ENCODE results near the gene HYCC2. TPM values are rescaled to one million over a fixed set of nuclear protein-coding genes. Genes with fewer than 3 reads are reported as not detected.

Gene HYCC2
- total and polyA plus RNA-seq, 2 donors (not counting 3 experiments of a cell fraction or from before 2014, with no cell fraction given), result 3.0 to 21.2 TPM

- ChIA-PET CTCF (interaction anchor here (0.8 to 1.5 kb wide), 2 partner anchors 8 to 207 kb away, joined by 3 read pairs; no protein-coding TSS in a partner anchor), POLR2A (no interaction called here)
- H4K20me1 ChIP-seq (replicated peaks; ENCODE audit: control insufficient read depth, extremely low read depth, insufficient read depth, low read length), result no peaks in the 10 kb centered on the region
- no peak overlapping the region for H3K4me2 ChIP-seq (ENCODE audit: insufficient read depth, low read length)
- no TSS peak for BruUV-seq (replicated peaks)
- no peak overlapping the region for H3K4me3 ChIP-seq (replicated peaks in 1 of 3; ENCODE audit: insufficient read depth in 1 of 3, low read depth in 1 of 3, low read length in 3 of 3)
- no peaks in the 10 kb centered on the region for H3K4me1 ChIP-seq (ENCODE audit: control insufficient read depth, extremely low read depth, insufficient read depth, low read length)
- no peaks in the 10 kb centered on the region for H3K9me1 ChIP-seq (replicated peaks; ENCODE audit: control insufficient read depth, extremely low read depth, insufficient read depth, low read length)
- H3K9ac ChIP-seq (replicated peaks; ENCODE audit: extremely low read depth, insufficient read depth, low read length), result no peak overlapping the region
- H2AFZ ChIP-seq (ENCODE audit: low read depth, low read length), result no peak overlapping the region
- H3K79me2 ChIP-seq (ENCODE audit: control insufficient read depth, insufficient read depth, low read length), result no peaks in the 10 kb centered on the region
- DNase-seq (ENCODE audit: low read depth, low spot score), result no peak
- TF ChIP-seq FOS (IDR thresholded peaks at IDR 0.05; ENCODE audit: borderline replicate concordance, insufficient read depth, low read length) (no peak), POLR2A (IDR thresholded peaks at IDR 0.05; ENCODE audit: low read depth, low read length) (no peak), EZH2 (IDR thresholded peaks at IDR 0.05; ENCODE audit: borderline replicate concordance, low read depth, low read length, severe bottlenecking) (no peak), JUN (IDR thresholded peaks at IDR 0.05; ENCODE audit: borderline replicate concordance, insufficient read depth, insufficient read length, low read depth) (no peak), MYC (IDR thresholded peaks at IDR 0.05; ENCODE audit: low read depth, low read length) (no peak), POLR2AphosphoS5 (IDR thresholded peaks at IDR 0.05; ENCODE audit: insufficient read depth, low read depth, low read length) (no peak), GATA2 (IDR thresholded peaks at IDR 0.05; ENCODE audit: insufficient read depth, insufficient read length, low read depth, low read length) (no peak)
- TF ChIP-seq, protein P1, sequence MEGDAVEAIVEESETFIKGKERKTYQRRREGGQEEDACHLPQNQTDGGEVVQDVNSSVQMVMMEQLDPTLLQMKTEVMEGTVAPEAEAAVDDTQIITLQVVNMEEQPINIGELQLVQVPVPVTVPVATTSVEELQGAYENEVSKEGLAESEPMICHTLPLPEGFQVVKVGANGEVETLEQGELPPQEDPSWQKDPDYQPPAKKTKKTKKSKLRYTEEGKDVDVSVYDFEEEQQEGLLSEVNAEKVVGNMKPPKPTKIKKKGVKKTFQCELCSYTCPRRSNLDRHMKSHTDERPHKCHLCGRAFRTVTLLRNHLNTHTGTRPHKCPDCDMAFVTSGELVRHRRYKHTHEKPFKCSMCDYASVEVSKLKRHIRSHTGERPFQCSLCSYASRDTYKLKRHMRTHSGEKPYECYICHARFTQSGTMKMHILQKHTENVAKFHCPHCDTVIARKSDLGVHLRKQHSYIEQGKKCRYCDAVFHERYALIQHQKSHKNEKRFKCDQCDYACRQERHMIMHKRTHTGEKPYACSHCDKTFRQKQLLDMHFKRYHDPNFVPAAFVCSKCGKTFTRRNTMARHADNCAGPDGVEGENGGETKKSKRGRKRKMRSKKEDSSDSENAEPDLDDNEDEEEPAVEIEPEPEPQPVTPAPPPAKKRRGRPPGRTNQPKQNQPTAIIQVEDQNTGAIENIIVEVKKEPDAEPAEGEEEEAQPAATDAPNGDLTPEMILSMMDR (IDR thresholded peaks at IDR 0.05; ENCODE audit: extremely low read depth in 1 of 2, insufficient read depth in 1 of 2, low read depth in 1 of 2, low read length in 2 of 2), result no peak
- TF ChIP-seq, protein P2, sequence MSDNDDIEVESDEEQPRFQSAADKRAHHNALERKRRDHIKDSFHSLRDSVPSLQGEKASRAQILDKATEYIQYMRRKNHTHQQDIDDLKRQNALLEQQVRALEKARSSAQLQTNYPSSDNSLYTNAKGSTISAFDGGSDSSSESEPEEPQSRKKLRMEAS (IDR thresholded peaks at IDR 0.05; ENCODE audit: insufficient read depth, insufficient read length), result no peak
- no peaks in the 10 kb centered on the region for H3K27me3 ChIP-seq (ENCODE audit: control insufficient read depth in 2 of 2, insufficient read depth in 2 of 2, low read length in 2 of 2)
- H3K36me3 ChIP-seq (ENCODE audit: control insufficient read depth in 2 of 2, extremely low read depth in 1 of 2, insufficient read depth in 2 of 2, low read length in 2 of 2), result no peaks in the 10 kb centered on the region
- no peak for FAIRE-seq
- intact Hi-C loops (cut with micrococcal nuclease) (no loop called here), dilution Hi-C loops (cut with MboI; ENCODE audit: extremely low pct_ligation_motif_present, low sequenced_read_pairs) (no loop called here)
- no peak overlapping the region for H3K27ac ChIP-seq (ENCODE audit: insufficient read depth, low read depth, low read length)
- H3K9me3 ChIP-seq (replicated peaks; ENCODE audit: control insufficient read depth, insufficient read depth, low read length), result no peaks in the 10 kb centered on the region
Observed at GRCh38 chr2:201109186-201109585, 37.7 kb upstream of the HYCC2 start.
